Activated naive CD4-positive, alpha-beta T cell treated with anti-CD3 and anti-CD28 coated beads, Interleukin-2, amount 50 U/mL, for 16 hours (primary cell): ENCODE data around the gene NDFIP2.
A peak's percentile ranks its signal among the peaks of the same experiment; 100 is the strongest.

Experiments
- DNase-seq: peaks from one replicate; pipeline ENCODE4 v3.0.0-alpha.2; 2020

Gene NDFIP2

GRCh38 chr13:79462895-79463294, 18.1 kb upstream of the NDFIP2 start:
- DNase-seq = no peak

GRCh38 chr13:79463604-79464003, 17.4 kb upstream of the NDFIP2 start:
- no peak for DNase-seq

GRCh38 chr13:79466872-79467271, 14.1 kb upstream of the NDFIP2 start:
- DNase-seq = no peak

GRCh38 chr13:79468402-79468801, 12.6 kb upstream of the NDFIP2 start:
- DNase-seq = no peak

- no peak for DNase-seq
Measured at GRCh38 chr13:79468819-79469218, 12.1 kb upstream of the NDFIP2 start.

DNA sequence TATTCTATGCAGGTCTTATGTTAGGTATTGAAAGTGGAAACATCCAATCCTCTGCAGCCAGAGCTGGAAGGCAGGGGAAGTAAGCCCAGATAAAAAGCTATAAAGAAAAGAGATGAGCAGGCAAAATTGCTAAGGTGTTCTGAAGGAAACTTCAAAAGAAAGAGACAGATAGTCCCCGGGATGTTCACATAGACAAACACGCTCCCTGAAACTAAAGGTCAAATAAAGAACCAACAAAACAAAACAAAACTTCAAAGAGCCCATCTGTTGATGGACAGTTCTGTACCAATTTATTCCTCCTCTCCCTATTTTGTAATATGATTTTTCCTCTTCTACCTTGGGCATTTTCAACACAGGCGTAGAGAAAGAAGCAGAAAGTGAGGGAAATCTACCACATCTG, 11.3 kb upstream of the NDFIP2 start:
- DNase-seq = no peak

- no peak for DNase-seq
Measured at GRCh38 chr13:79470666-79471065, 10.3 kb upstream of the NDFIP2 start.

GRCh38 chr13:79475569-79475968, 5.4 kb upstream of the NDFIP2 start:
- no peak for DNase-seq

- DNase-seq = no peak
Measured at GRCh38 chr13:79477968-79478367, 3.0 kb upstream of the NDFIP2 start.

GRCh38 chr13:79479882-79480281, 1.1 kb upstream of the NDFIP2 start:
- no peak for DNase-seq

GRCh38 chr13:79481685-79482052, 714 bp downstream of the NDFIP2 start:
- DNase-seq = peak; percentile 73

- DNase-seq = no peak
Measured at GRCh38 chr13:79482281-79482970, 1.5 kb downstream of the NDFIP2 start.

DNA sequence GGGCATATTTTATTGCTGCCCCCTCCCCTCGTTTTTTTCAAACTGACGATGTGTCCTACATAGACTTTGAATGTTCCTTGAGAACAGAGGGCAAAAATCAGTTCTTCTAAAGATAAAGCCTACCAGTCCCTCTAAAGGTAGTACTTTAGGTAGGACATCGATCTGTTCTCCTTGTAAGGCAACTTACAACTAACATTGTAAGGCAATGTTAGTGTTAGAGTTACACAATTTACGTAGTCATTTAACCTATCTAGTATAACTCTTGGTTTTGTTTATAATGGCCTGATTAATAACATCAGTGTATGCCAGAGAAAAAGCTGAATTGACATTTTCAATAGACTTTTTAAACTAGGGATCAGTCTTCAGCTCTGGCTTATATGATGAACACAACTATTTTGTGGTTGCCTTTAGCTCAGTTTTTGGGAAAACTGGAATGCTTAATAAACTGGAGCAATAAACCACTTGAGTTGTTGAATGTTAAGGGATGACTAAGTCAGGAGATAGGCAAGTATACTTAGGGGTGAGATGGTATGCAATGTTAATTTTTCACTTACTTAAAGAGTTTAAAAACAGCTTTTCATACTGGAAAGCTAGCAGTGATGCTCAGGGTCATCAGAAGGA, 2.2 kb downstream of the NDFIP2 start:
- DNase-seq = no peak

GRCh38 chr13:79485014-79485811, 4.3 kb downstream of the NDFIP2 start:
- DNase-seq = no peak

- no peak for DNase-seq
Measured at GRCh38 chr13:79486433-79487188, 5.7 kb downstream of the NDFIP2 start.

- DNase-seq = no peak
Measured at GRCh38 chr13:79490326-79490725, 9.4 kb downstream of the NDFIP2 start.

GRCh38 chr13:79490824-79491223, 9.9 kb downstream of the NDFIP2 start:
- DNase-seq = no peak

GRCh38 chr13:79491715-79492114, 10.8 kb downstream of the NDFIP2 start:
- DNase-seq = no peak

DNA sequence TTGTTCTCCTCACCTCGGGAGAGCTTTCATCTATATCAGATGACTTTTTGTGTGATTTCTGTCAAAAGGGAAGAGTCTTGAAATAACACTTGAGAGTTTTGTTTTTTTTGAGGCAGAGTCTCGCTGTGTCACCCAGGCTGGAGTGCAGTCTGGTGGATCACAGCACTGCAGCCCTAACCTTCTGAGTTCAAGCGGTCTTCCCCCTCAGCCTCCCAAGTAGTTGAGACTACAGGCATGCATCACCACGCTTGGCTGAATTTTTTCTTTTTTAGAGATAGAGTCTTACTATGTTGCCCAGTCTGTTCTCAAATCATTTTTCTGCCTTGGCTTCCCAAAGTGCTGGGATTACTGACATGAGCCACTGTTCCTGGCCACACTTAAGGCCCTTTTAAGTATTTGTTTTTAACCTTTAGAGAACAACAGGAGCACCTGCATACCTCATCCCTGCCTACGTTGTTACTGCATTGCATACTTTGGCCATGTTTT, 11.4 kb downstream of the NDFIP2 start:
- peak; percentile 14 for DNase-seq

DNA sequence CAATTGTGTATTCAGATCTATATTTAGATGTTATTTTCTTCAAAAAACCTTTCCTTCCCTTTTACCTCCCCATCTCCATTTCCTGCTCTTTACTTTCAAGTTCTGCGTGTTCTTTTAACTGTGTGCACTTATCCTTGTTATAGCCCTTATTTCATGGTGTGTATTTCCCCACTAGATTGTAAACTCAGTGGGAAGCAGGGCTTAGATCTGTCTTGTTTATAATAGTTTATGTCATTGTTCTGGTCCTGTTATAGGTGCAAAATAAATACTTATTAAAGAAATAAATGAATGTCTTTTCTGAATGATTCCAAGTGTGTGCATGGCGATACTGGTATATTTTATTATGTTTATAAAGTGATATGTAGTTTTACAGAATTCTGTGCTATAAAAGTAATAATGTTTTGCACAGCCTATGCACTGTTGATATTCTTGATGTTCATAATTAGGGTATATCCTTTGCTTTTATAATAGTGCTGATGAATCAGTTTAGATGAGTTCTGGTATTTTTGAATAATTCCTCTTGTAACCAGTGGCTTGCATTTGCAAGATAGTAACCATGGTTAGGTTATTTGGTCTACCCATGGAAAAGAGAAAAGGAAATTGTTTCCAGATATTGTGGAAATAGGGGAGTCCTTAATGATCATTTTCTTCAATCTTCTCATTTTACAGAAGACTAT, 12.1 kb downstream of the NDFIP2 start:
- DNase-seq = no peak

DNA sequence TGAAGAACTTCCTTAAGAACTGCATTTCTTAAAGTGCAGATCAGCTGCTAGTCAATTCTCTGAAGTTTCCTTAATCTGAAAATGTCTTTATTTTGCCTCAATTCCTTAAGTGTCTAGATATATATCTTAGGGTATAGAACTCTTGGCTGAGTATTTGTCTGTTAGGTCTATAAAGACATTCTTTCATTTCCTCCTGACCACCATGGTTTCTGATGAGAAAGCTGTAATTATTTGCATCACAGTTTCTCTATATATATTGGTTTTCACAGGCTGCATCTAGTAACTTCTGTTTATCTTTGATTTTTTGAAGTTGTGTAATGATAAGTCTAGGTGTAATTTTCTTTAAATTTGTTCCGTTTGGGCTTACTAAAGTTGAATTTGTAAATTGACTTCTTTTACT, 15.2 kb downstream of the NDFIP2 start:
- no peak for DNase-seq

- DNase-seq = no peak
Measured at GRCh38 chr13:79497064-79497463, 16.1 kb downstream of the NDFIP2 start.

- DNase-seq = no peak
Measured at GRCh38 chr13:79497852-79498251, 16.9 kb downstream of the NDFIP2 start.
